ENCODE results near the gene FGF11.

GRCh38 chr17:7476951-7477350, 37.6 kb downstream of the FGF11 start:
- TF ChIP-seq POLR2A (IDR thresholded peaks at IDR 0.05) (no peak), EP300 (IDR thresholded peaks at IDR 0.05) (no peak)
- TF ChIP-seq, protein P1, sequence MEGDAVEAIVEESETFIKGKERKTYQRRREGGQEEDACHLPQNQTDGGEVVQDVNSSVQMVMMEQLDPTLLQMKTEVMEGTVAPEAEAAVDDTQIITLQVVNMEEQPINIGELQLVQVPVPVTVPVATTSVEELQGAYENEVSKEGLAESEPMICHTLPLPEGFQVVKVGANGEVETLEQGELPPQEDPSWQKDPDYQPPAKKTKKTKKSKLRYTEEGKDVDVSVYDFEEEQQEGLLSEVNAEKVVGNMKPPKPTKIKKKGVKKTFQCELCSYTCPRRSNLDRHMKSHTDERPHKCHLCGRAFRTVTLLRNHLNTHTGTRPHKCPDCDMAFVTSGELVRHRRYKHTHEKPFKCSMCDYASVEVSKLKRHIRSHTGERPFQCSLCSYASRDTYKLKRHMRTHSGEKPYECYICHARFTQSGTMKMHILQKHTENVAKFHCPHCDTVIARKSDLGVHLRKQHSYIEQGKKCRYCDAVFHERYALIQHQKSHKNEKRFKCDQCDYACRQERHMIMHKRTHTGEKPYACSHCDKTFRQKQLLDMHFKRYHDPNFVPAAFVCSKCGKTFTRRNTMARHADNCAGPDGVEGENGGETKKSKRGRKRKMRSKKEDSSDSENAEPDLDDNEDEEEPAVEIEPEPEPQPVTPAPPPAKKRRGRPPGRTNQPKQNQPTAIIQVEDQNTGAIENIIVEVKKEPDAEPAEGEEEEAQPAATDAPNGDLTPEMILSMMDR (IDR thresholded peaks at IDR 0.05) = no peak

Measured in ovary (tissue), 3 donors.